ENCODE results near the gene ODR4. TPM values are rescaled to one million over a fixed set of nuclear protein-coding genes. Genes with fewer than 3 reads are reported as not detected.

ODR4 gene
- total RNA-seq, 2 experiments from 2014 or later: 12.0 to 16.1 TPM

- Histone ChIP-seq H3K4me3 (ENCODE audit: low read depth, low read length, poor library complexity, severe bottlenecking) (no peak overlapping the region), H3K27ac (ENCODE audit: low read depth, low read length, poor library complexity, severe bottlenecking) (peak overlapping the region; percentile 7), H2AFZ (ENCODE audit: low read length) (no peak overlapping the region), H3K9me2 (ENCODE audit: insufficient read depth, low read length) (no peaks in the 10 kb centered on the region), H3K4me1 (ENCODE audit: insufficient read depth, low read length, poor library complexity, severe bottlenecking) (peaks cover 5% of the 10 kb centered on the region), H3K9me3 (ENCODE audit: low read length) (no peaks in the 10 kb centered on the region), H3K4me2 (ENCODE audit: low read length) (no peak overlapping the region), H4K20me1 (ENCODE audit: insufficient read depth, low read length) (no peaks in the 10 kb centered on the region), H3K36me3 (ENCODE audit: insufficient read depth, low read length) (peaks cover 22% of the 10 kb centered on the region), H3K79me2 (ENCODE audit: insufficient read depth, low read depth, low read length) (no peaks in the 10 kb centered on the region)
- BruUV-seq (replicated peaks): no TSS peak
- TF ChIP-seq CTCF (conservative IDR thresholded peaks at IDR 0.05; ENCODE audit: low read length): no peak
- no peak for TF ChIP-seq EZH2phosphoT487 (IDR thresholded peaks at IDR 0.05; ENCODE audit: borderline replicate concordance, low read depth, low read length)
- ChIA-PET POLR2A (interaction anchor here (0.7 to 1.5 kb wide), 4 partner anchors 23 to 536 kb away, joined by 3 to 5 read pairs (median 4); no protein-coding TSS in a partner anchor), CTCF (ENCODE audit: unreplicated experiment) (no interaction called here)
- intact Hi-C loops (cut with micrococcal nuclease; ENCODE audit: unreplicated experiment): no loop called here
- DNase-seq (ENCODE audit: low spot score): no peak
Measured at GRCh38 chr1:186421446-186421845, 45.8 kb downstream of the ODR4 start.

- POLR2A ChIA-PET: interaction anchor here (0.7 to 1.6 kb wide), 2 partner anchors 14 to 279 kb away, joined by 3 read pairs; no protein-coding TSS in a partner anchor
- no TSS peak for BruUV-seq (replicated peaks)
- Histone ChIP-seq H4K20me1 (ENCODE audit: insufficient read depth, low read length) (no peaks in the 10 kb centered on the region), H3K4me2 (ENCODE audit: low read length) (no peak overlapping the region), H3K27ac (ENCODE audit: low read depth, low read length, poor library complexity, severe bottlenecking) (no peak overlapping the region), H3K4me3 (ENCODE audit: low read depth, low read length, poor library complexity, severe bottlenecking) (no peak overlapping the region), H2AFZ (ENCODE audit: low read length) (no peak overlapping the region), H3K9me2 (ENCODE audit: insufficient read depth, low read length) (no peaks in the 10 kb centered on the region), H3K4me1 (ENCODE audit: insufficient read depth, low read length, poor library complexity, severe bottlenecking) (peaks cover 5% of the 10 kb centered on the region), H3K79me2 (ENCODE audit: insufficient read depth, low read depth, low read length) (no peaks in the 10 kb centered on the region), H3K9me3 (ENCODE audit: low read length) (no peaks in the 10 kb centered on the region), H3K36me3 (ENCODE audit: insufficient read depth, low read length) (peaks cover 5% of the 10 kb centered on the region; the same call in 1 of the 2 replicates)
- TF ChIP-seq EZH2phosphoT487 (IDR thresholded peaks at IDR 0.05; ENCODE audit: borderline replicate concordance, low read depth, low read length) (no peak), CTCF (conservative IDR thresholded peaks at IDR 0.05; ENCODE audit: low read length) (no peak)
- DNase-seq (ENCODE audit: low spot score): no peak
- intact Hi-C loops (cut with micrococcal nuclease; ENCODE audit: unreplicated experiment): no loop called here
- CTCF ChIA-PET (ENCODE audit: unreplicated experiment): no interaction called here
Measured at GRCh38 chr1:186424539-186424938, 48.9 kb downstream of the ODR4 start.

- Histone ChIP-seq H3K9me3 (ENCODE audit: low read length) (no peaks in the 10 kb centered on the region), H2AFZ (ENCODE audit: low read length) (no peak overlapping the region), H3K4me2 (ENCODE audit: low read length) (no peak overlapping the region), H3K4me1 (ENCODE audit: insufficient read depth, low read length, poor library complexity, severe bottlenecking) (no peaks in the 10 kb centered on the region), H3K4me3 (ENCODE audit: low read depth, low read length, poor library complexity, severe bottlenecking) (no peak overlapping the region), H3K79me2 (ENCODE audit: insufficient read depth, low read depth, low read length) (no peaks in the 10 kb centered on the region), H3K27ac (ENCODE audit: low read depth, low read length, poor library complexity, severe bottlenecking) (no peak overlapping the region), H3K36me3 (ENCODE audit: insufficient read depth, low read length) (no peaks in the 10 kb centered on the region), H4K20me1 (ENCODE audit: insufficient read depth, low read length) (no peaks in the 10 kb centered on the region), H3K9me2 (ENCODE audit: insufficient read depth, low read length) (no peaks in the 10 kb centered on the region)
- intact Hi-C loops (cut with micrococcal nuclease; ENCODE audit: unreplicated experiment): no loop called here
- ChIA-PET CTCF (ENCODE audit: unreplicated experiment) (no interaction called here), POLR2A (no interaction called here)
- no peak for DNase-seq (ENCODE audit: low spot score)
- BruUV-seq (replicated peaks): no TSS peak
- no peak for TF ChIP-seq CTCF (conservative IDR thresholded peaks at IDR 0.05; ENCODE audit: low read length)
- no peak for TF ChIP-seq EZH2phosphoT487 (IDR thresholded peaks at IDR 0.05; ENCODE audit: borderline replicate concordance, low read depth, low read length)
Measured at GRCh38 chr1:186426118-186426517, 50.5 kb downstream of the ODR4 start.
